GM12878 (cell line): ENCODE measurements around the gene CXCL13. TPM values are rescaled to one million over a fixed set of nuclear protein-coding genes. Genes with fewer than 3 reads are reported as not detected.
A peak's percentile ranks its signal among the peaks of the same experiment; 100 is the strongest.

Experiments used
- ATAC-seq: fragments of 200-7000 bp; cut with Tn5 transposase; 3 replicates; pipeline ENCODE4 v1.9.1; 2020; ENCODE audit warnings: mild to moderate bottlenecking, moderate library complexity
- BruUV-seq: library from RNA; stranded (reverse); fragments of 400-500 nt; replicated peaks from 2 replicates; lab custom pipeline; 2021; lab: Mats Ljungman, UMichigan
- CTCF ChIA-PET: fragments of 300-600 bp; sonication (Branson Sonifier 250); formaldehyde crosslinking; extraction: SDS; loops from one replicate; lab custom pipeline; 2021; ENCODE audit warnings: inconsistent platforms; lab: Yijun Ruan, JAX
- POLR2A ChIA-PET: fragments of 350-600 bp; formaldehyde crosslinking; extraction: SDS; loops from one replicate; lab custom pipeline; 2021; ENCODE audit warnings: inconsistent platforms; lab: Charles Lee
- RAD21 ChIA-PET: fragments of 300-600 bp; sonication (Branson Sonifier 250); formaldehyde crosslinking; loops from one replicate; lab custom pipeline; 2023; ENCODE audit warnings: antibody characterized with exemption; ENCODE audit not compliant: unreplicated experiment; lab: Charles Lee
- SMC1A ChIA-PET: fragments of 300-600 bp; sonication (Branson Sonifier 250); formaldehyde crosslinking; loops from one replicate; lab custom pipeline; 2023; ENCODE audit not compliant: unreplicated experiment, uncharacterized antibody; lab: Charles Lee
- DNase-seq: peaks from one replicate; pipeline ENCODE4 v3.0.0-alpha.2; 2011; ENCODE audit warnings: low read depth, low spot score
- FAIRE-seq: peaks from 3 replicates; lab custom pipeline; 2011; peaks lifted over from hg19 to GRCh38; lab: Jason Lieb, UNC
- H2AFZ ChIP-seq: 2 replicates; pipeline ENCODE4 v1.6.0; 2011; ENCODE audit warnings: low read depth, low read length, control low read depth; ENCODE audit not compliant: control insufficient read depth
- H3K27ac ChIP-seq: 2 replicates; pipeline ENCODE4 v1.5.1; 2011; ENCODE audit warnings: control low read depth; ENCODE audit not compliant: control insufficient read depth, insufficient read depth
- H3K27me3 ChIP-seq, 2 experiments: replicated peaks in 1 of 2; 2 replicates each; pipeline versions ENCODE4 v1.6.0 to v1.6.1; 2011; ENCODE audit warnings: low read length in 1 of 2; ENCODE audit not compliant: control insufficient read depth in 2 of 2, insufficient read depth in 2 of 2
- H3K36me3 ChIP-seq, 2 experiments: 2 replicates each; pipeline ENCODE4 v1.5.1; 2011; ENCODE audit warnings: low read length in 1 of 2; ENCODE audit not compliant: control insufficient read depth in 2 of 2, insufficient read depth in 2 of 2
- H3K4me1 ChIP-seq: 2 replicates; pipeline ENCODE4 v1.6.1; 2011; ENCODE audit warnings: mild to moderate bottlenecking, low read length, moderate library complexity, mixed read lengths; ENCODE audit not compliant: control insufficient read depth, insufficient read depth
- H3K4me2 ChIP-seq: 2 replicates; pipeline ENCODE4 v1.6.0; 2011; ENCODE audit warnings: control low read depth; ENCODE audit not compliant: control insufficient read depth, insufficient read depth
- H3K4me3 ChIP-seq: fragments of 200-600 bp; sonication (generic); 2 replicates; pipeline ENCODE4 v1.5.1; 2016
- H3K79me2 ChIP-seq: 2 replicates; pipeline ENCODE4 v1.6.0; 2011; ENCODE audit warnings: low read length; ENCODE audit not compliant: control insufficient read depth, insufficient read depth
- H3K9ac ChIP-seq: 2 replicates; pipeline ENCODE4 v1.8.0; 2011; ENCODE audit warnings: low read length, control low read depth, mixed read lengths; ENCODE audit not compliant: control insufficient read depth, insufficient read depth
- H3K9me3 ChIP-seq: replicated peaks from 3 replicates; pipeline ENCODE4 v1.5.1; 2011; ENCODE audit warnings: mild to moderate bottlenecking, low read length; ENCODE audit not compliant: control insufficient read depth, insufficient read depth
- H4K20me1 ChIP-seq: 2 replicates; pipeline ENCODE4 v1.6.0; 2011; ENCODE audit not compliant: control insufficient read depth, insufficient read depth
- BMI1 ChIP-seq: fragments of 450-650 bp; IDR thresholded peaks from 2 replicates; pipeline ENCODE4 v1.6.1; 2016; ENCODE audit warnings: mild to moderate bottlenecking, moderate library complexity, borderline replicate concordance
- CREB1 ChIP-seq: IDR thresholded peaks from 2 replicates; pipeline ENCODE4 v1.6.1; 2012; ENCODE audit warnings: low read depth, mild to moderate bottlenecking, inconsistent platforms
- EED ChIP-seq: sonication (generic); IDR thresholded peaks from 2 replicates; pipeline ENCODE4 v1.6.1; 2016; ENCODE audit warnings: antibody characterized with exemption, low read depth
- FOXK2 ChIP-seq: fragments of 450-650 bp; IDR thresholded peaks from 2 replicates; pipeline ENCODE4 v1.6.1; 2017; ENCODE audit warnings: mild to moderate bottlenecking, moderate library complexity
- IKZF1 ChIP-seq: fragments of 450-650 bp; conservative IDR thresholded peaks from 2 replicates; pipeline ENCODE4 v1.6.1; 2017; ENCODE audit warnings: antibody characterized with exemption, mild to moderate bottlenecking
- IKZF2 ChIP-seq, 2 experiments: fragments of 450-650 bp; IDR thresholded peaks; 2 replicates each; pipeline ENCODE4 v1.6.1; 2017; ENCODE audit warnings: mild to moderate bottlenecking in 2 of 2, moderate library complexity in 2 of 2
- KDM1A ChIP-seq: fragments of 200-600 bp; sonication (generic); IDR thresholded peaks from 2 replicates; pipeline ENCODE4 v1.6.1; 2016; ENCODE audit warnings: borderline replicate concordance
- MTA2 ChIP-seq: fragments of 450-650 bp; IDR thresholded peaks from 2 replicates; pipeline ENCODE4 v1.6.1; 2016; ENCODE audit warnings: low read depth, mild to moderate bottlenecking, moderate library complexity
- MYB ChIP-seq: fragments of 150-350 bp; IDR thresholded peaks from 2 replicates; pipeline ENCODE4 v1.6.1; 2014; ENCODE audit warnings: mild to moderate bottlenecking, low read depth, low read length, borderline replicate concordance
- SP1 ChIP-seq: IDR thresholded peaks from one replicate; pipeline ENCODE4 v1.6.1; 2011; ENCODE audit warnings: low read depth, low read length
- STAT3 ChIP-seq: IDR thresholded peaks from 2 replicates; pipeline ENCODE4 v1.6.1; 2011; ENCODE audit warnings: low read depth, low read length, improper control_type of control experiment
- ZNF217 ChIP-seq: fragments of 450-650 bp; IDR thresholded peaks from 2 replicates; pipeline ENCODE4 v1.6.1; 2017; ENCODE audit warnings: antibody characterized with exemption, mild to moderate bottlenecking
- WGBS: methylation state at CpG from one replicate; pipeline ENCODE4 v1.1.6; 2016; ENCODE audit warnings: low lambda C conversion rate; ENCODE audit not compliant: insufficient replicate concordance, insufficient coverage; ENCODE audit errors: missing lambda C conversion rate; 5-methylcytosine and 5-hydroxymethylcytosine counted together
- in situ Hi-C: fragments of 300-500 bp; cut with MboI; formaldehyde crosslinking; loops from 9 replicates; pipeline ENCODE4 v1.14.3; 2018; ENCODE audit warnings: mixed read lengths
- intact Hi-C: fragments of 100-400 bp; cut with micrococcal nuclease; formaldehyde crosslinking; loops from one replicate; pipeline ENCODE4 v1.14.2; 2022; ENCODE audit not compliant: unreplicated experiment
- polyA plus RNA-seq, 11 experiments: library from polyadenylated mRNA; depleted of rRNA in 4 of 11; unstranded in 6 of 11; stranded (reverse) in 5 of 11; fragments of >200 nt; fragmentation: Nextera tagmentation in 4 of 11; fragmentation: Illumina TruSeq in 1 of 11; extraction: Ambion mirVana in 4 of 11; extraction: Trizol in 1 of 11; gene quantifications; 1 replicate in 1 of 11; 2 replicates in 10 of 11; pipeline versions ENCODE4 v1.2.1 to v1.2.3, GENCODE V29; 2011 to 2016; ENCODE audit warnings: inconsistent platforms in 2 of 11, missing spikeins in 2 of 11, low read depth in 1 of 11
- total RNA-seq, 4 experiments: library from RNA; depleted of rRNA in 3 of 4; stranded (reverse); fragments of >200 nt in 3 of 4; fragmentation: Illumina TruSeq in 1 of 4; extraction: Trizol in 1 of 4; gene quantifications; 2 replicates each; pipeline versions ENCODE4 v1.2.1 to v1.2.3, GENCODE V29; 2013 to 2021
- TF ChIP-seq, protein P1 (sequence below): fragments of 450-650 bp; IDR thresholded peaks from 2 replicates; pipeline ENCODE4 v1.6.1; 2017; ENCODE audit warnings: mild to moderate bottlenecking, moderate library complexity
- TF ChIP-seq, protein P2 (sequence below): IDR thresholded peaks from 2 replicates; pipeline ENCODE4 v1.6.1; 2011; ENCODE audit warnings: low read depth, low read length, improper control_type of control experiment, borderline replicate concordance
- TF ChIP-seq, protein P3 (sequence below): fragments of 450-650 bp; IDR thresholded peaks from 2 replicates; pipeline ENCODE4 v1.6.1; 2017; ENCODE audit warnings: mild to moderate bottlenecking, low read depth, inconsistent platforms; ENCODE audit not compliant: poor library complexity, severe bottlenecking
- TF ChIP-seq, protein P4 (sequence below): fragments of 450-650 bp; IDR thresholded peaks from 2 replicates; pipeline ENCODE4 v1.6.1; 2017; ENCODE audit warnings: low read depth, mild to moderate bottlenecking, moderate library complexity

The CXCL13 gene
- total and polyA plus RNA-seq, 10 of the 15 experiments (the other 5 are each of a cell fraction or from before 2014, with no cell fraction given): 0.05 to 0.16 TPM; not detected in 8

DNA sequence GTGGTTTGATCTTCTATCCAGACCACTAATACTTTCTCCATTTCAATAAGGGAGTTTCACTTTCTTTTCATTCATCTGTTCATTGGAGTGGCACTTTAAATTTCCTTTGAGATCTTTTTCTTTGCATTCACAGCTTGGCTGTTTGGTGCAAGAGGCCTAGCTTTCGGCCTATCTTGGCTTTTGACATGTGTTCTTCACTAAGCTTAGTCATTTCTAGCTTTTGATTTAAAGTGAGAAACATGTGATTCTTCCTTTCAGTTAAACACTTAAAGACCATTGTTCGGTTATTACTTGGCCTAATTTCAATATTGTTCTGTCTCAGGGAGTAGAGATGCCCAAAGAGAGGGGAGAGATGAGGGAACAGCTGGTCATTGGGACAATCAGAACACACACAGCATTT lies 24.3 kb downstream of the CXCL13 start:
- ATAC-seq (peak; percentile 78), DNase-seq (no peak), FAIRE-seq (no peak)
- intact Hi-C loops: no loop called here
- WGBS: 0% methylated on average over 2 of the region's 2 CpGs
- no peak overlapping the region for H3K4me3 ChIP-seq
- H3K9ac ChIP-seq: no peak overlapping the region
- no peaks in the 10 kb centered on the region for H4K20me1 ChIP-seq
- no TSS peak for BruUV-seq
- no peak overlapping the region for H3K27ac ChIP-seq
- ChIA-PET RAD21 (interaction anchor here (1.1 to 1.5 kb wide), 3 partner anchors 9 to 13 kb away, joined by 3 read pairs; no protein-coding TSS in a partner anchor), CTCF (interaction anchor here (1.2 to 2.0 kb wide), 4 partner anchors 10 to 272 kb away, joined by 4 to 13 read pairs (median 4); no protein-coding TSS in a partner anchor), POLR2A (no interaction called here), SMC1A (interaction anchor here (0.6 to 2.6 kb wide), 4 partner anchors 10 to 894 kb away, joined by 3 to 10 read pairs (median 4); no protein-coding TSS in a partner anchor)
- no peaks in the 10 kb centered on the region for H3K79me2 ChIP-seq
- in situ Hi-C loops: loop anchor here (10.0 kb wide), 1 partner anchor 255 kb away; no protein-coding TSS in a partner anchor
- no peaks in the 10 kb centered on the region for H3K27me3 ChIP-seq
- H3K9me3 ChIP-seq: no peaks in the 10 kb centered on the region; the same call in 2 of the 3 replicates
- no peak overlapping the region for H2AFZ ChIP-seq
- H3K4me1 ChIP-seq: no peaks in the 10 kb centered on the region
- no peaks in the 10 kb centered on the region for H3K36me3 ChIP-seq
- H3K4me2 ChIP-seq: no peak overlapping the region
- TF ChIP-seq, protein P1, sequence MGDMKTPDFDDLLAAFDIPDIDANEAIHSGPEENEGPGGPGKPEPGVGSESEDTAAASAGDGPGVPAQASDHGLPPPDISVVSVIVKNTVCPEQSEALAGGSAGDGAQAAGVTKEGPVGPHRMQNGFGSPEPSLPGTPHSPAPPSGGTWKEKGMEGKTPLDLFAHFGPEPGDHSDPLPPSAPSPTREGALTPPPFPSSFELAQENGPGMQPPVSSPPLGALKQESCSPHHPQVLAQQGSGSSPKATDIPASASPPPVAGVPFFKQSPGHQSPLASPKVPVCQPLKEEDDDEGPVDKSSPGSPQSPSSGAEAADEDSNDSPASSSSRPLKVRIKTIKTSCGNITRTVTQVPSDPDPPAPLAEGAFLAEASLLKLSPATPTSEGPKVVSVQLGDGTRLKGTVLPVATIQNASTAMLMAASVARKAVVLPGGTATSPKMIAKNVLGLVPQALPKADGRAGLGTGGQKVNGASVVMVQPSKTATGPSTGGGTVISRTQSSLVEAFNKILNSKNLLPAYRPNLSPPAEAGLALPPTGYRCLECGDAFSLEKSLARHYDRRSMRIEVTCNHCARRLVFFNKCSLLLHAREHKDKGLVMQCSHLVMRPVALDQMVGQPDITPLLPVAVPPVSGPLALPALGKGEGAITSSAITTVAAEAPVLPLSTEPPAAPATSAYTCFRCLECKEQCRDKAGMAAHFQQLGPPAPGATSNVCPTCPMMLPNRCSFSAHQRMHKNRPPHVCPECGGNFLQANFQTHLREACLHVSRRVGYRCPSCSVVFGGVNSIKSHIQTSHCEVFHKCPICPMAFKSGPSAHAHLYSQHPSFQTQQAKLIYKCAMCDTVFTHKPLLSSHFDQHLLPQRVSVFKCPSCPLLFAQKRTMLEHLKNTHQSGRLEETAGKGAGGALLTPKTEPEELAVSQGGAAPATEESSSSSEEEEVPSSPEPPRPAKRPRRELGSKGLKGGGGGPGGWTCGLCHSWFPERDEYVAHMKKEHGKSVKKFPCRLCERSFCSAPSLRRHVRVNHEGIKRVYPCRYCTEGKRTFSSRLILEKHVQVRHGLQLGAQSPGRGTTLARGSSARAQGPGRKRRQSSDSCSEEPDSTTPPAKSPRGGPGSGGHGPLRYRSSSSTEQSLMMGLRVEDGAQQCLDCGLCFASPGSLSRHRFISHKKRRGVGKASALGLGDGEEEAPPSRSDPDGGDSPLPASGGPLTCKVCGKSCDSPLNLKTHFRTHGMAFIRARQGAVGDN: peak; percentile 54; the same call in 1 of the 2 replicates
- TF ChIP-seq IKZF1 (0 out of 2 replicates have a peak, but pooled peaks have one; percentile 33), SP1 (no peak), MYB (no peak), KDM1A (no peak), EED (0 out of 2 replicates have a peak, but pooled peaks have one; percentile 23), IKZF2 (IDR thresholded peaks at IDR 0.05) (peak; percentile 44 to 51; a peak in 2 of 4 replicates), BMI1 (no peak; the same call in 1 of the 2 replicates), MTA2 (0 out of 2 replicates have a peak, but pooled peaks have one; percentile 32), ZNF217 (peak; percentile 98), STAT3 (no peak), CREB1 (0 out of 2 replicates have a peak, but pooled peaks have one; percentile 21), FOXK2 (no peak)
- TF ChIP-seq, protein P2, sequence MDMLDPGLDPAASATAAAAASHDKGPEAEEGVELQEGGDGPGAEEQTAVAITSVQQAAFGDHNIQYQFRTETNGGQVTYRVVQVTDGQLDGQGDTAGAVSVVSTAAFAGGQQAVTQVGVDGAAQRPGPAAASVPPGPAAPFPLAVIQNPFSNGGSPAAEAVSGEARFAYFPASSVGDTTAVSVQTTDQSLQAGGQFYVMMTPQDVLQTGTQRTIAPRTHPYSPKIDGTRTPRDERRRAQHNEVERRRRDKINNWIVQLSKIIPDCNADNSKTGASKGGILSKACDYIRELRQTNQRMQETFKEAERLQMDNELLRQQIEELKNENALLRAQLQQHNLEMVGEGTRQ: no peak
- TF ChIP-seq, protein P3, sequence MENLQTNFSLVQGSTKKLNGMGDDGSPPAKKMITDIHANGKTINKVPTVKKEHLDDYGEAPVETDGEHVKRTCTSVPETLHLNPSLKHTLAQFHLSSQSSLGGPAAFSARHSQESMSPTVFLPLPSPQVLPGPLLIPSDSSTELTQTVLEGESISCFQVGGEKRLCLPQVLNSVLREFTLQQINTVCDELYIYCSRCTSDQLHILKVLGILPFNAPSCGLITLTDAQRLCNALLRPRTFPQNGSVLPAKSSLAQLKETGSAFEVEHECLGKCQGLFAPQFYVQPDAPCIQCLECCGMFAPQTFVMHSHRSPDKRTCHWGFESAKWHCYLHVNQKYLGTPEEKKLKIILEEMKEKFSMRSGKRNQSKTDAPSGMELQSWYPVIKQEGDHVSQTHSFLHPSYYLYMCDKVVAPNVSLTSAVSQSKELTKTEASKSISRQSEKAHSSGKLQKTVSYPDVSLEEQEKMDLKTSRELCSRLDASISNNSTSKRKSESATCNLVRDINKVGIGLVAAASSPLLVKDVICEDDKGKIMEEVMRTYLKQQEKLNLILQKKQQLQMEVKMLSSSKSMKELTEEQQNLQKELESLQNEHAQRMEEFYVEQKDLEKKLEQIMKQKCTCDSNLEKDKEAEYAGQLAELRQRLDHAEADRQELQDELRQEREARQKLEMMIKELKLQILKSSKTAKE: peak; percentile 32
- TF ChIP-seq, protein P4, sequence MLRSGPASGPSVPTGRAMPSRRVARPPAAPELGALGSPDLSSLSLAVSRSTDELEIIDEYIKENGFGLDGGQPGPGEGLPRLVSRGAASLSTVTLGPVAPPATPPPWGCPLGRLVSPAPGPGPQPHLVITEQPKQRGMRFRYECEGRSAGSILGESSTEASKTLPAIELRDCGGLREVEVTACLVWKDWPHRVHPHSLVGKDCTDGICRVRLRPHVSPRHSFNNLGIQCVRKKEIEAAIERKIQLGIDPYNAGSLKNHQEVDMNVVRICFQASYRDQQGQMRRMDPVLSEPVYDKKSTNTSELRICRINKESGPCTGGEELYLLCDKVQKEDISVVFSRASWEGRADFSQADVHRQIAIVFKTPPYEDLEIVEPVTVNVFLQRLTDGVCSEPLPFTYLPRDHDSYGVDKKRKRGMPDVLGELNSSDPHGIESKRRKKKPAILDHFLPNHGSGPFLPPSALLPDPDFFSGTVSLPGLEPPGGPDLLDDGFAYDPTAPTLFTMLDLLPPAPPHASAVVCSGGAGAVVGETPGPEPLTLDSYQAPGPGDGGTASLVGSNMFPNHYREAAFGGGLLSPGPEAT: no peak; the same call in 1 of the 2 replicates
